A549 (cell line): Measurements from ENCODE around the gene KCNQ1. TPM values are rescaled to one million over a fixed set of nuclear protein-coding genes. Genes with fewer than 3 reads are reported as not detected.

Source experiments
- ATAC-seq, 2 experiments: fragments of 200-7000 bp in 1 of 2; fragments of >200 bp in 1 of 2; cut with Nextera tagmentation in 1 of 2; cut with Tn5 transposase in 1 of 2; 3 replicates each; pipeline versions ENCODE4 v1.8.0 to v1.9.1; 2018 to 2020; ENCODE audit warnings: mild to moderate bottlenecking in 1 of 2, moderate library complexity in 1 of 2
- CTCF ChIA-PET: fragments of 300-600 bp; sonication (Branson Sonifier 250); formaldehyde crosslinking; extraction: SDS; loops from one replicate; lab custom pipeline; 2021; ENCODE audit warnings: antibody characterized with exemption, inconsistent platforms; lab: Yijun Ruan, JAX
- POLR2A ChIA-PET: fragments of 350-600 bp; formaldehyde crosslinking; extraction: SDS; loops from one replicate; lab custom pipeline; 2021; ENCODE audit warnings: antibody characterized with exemption, inconsistent platforms; lab: Yijun Ruan, JAX
- DNase-seq, 2 experiments: peaks; one replicate each; pipeline versions ENCODE4 v3.0.0 to v3.0.0-alpha.2; 2011 to 2016; ENCODE audit warnings: low read depth in 1 of 2, low spot score in 1 of 2
- FAIRE-seq: peaks from 2 replicates; lab custom pipeline; 2011; peaks lifted over from hg19 to GRCh38; lab: Jason Lieb, UNC
- H3K27ac ChIP-seq, 2 experiments: fragments of >200 bp; sonication (Bioruptor Twin); formaldehyde crosslinking; 3 replicates each; pipeline ENCODE4 v1.5.1; 2016 to 2017
- H3K4me1 ChIP-seq: fragments of >200 bp; sonication (Bioruptor Twin); formaldehyde crosslinking; 3 replicates; pipeline ENCODE4 v1.6.1; 2016
- H3K4me2 ChIP-seq: fragments of >200 bp; sonication (Bioruptor Twin); formaldehyde crosslinking; 3 replicates; pipeline ENCODE4 v1.6.1; 2016
- H3K4me3 ChIP-seq: fragments of >200 bp; sonication (Bioruptor Twin); formaldehyde crosslinking; 3 replicates; pipeline ENCODE4 v1.5.1; 2016
- H3K9me3 ChIP-seq: fragments of >200 bp; sonication (Bioruptor Twin); formaldehyde crosslinking; 3 replicates; pipeline ENCODE4 v1.6.1; 2016
- BHLHE40 ChIP-seq: IDR thresholded peaks from 2 replicates; pipeline ENCODE4 v1.6.1; 2012; ENCODE audit warnings: low read depth, low read length, inconsistent platforms
- CHD2 ChIP-seq: fragments of 150-350 bp; IDR thresholded peaks from 2 replicates; pipeline ENCODE4 v1.6.1; 2014; ENCODE audit warnings: low read length; ENCODE audit not compliant: partially characterized antibody
- CHD4 ChIP-seq: fragments of 200-600 bp; sonication (generic); IDR thresholded peaks from 2 replicates; pipeline ENCODE4 v1.6.1; 2016; ENCODE audit warnings: antibody characterized with exemption, mild to moderate bottlenecking, borderline replicate concordance
- E2F6 ChIP-seq: IDR thresholded peaks from 2 replicates; pipeline ENCODE4 v1.6.1; 2012; ENCODE audit warnings: low read depth, borderline replicate concordance
- EHMT2 ChIP-seq: fragments of 200-600 bp; sonication (generic); IDR thresholded peaks from 2 replicates; pipeline ENCODE4 v1.6.1; 2016; ENCODE audit warnings: antibody characterized with exemption, low read depth, mild to moderate bottlenecking, moderate library complexity
- ESRRA ChIP-seq: fragments of 150-350 bp; IDR thresholded peaks from 2 replicates; pipeline ENCODE4 v1.6.1; 2014; ENCODE audit warnings: mild to moderate bottlenecking, low read length, borderline replicate concordance
- FOSL2 ChIP-seq, 2 experiments: fragments of 450-650 bp in 1 of 2; fragments of >200 bp in 1 of 2; sonication (Bioruptor Twin) in 1 of 2; formaldehyde crosslinking; IDR thresholded peaks; 2 replicates each; pipeline versions ENCODE4 v1.5.0 to v1.6.1; 2016 to 2020; ENCODE audit warnings: mild to moderate bottlenecking in 1 of 2, moderate library complexity in 1 of 2
- GATA3 ChIP-seq: IDR thresholded peaks from 2 replicates; pipeline ENCODE4 v1.6.1; 2012; ENCODE audit warnings: borderline replicate concordance
- HOXB13 ChIP-seq: fragments of 250-450 bp; sonication (Bioruptor Pico); IDR thresholded peaks from 2 replicates; pipeline ENCODE4 v1.5.0; 2020; ENCODE audit warnings: low read depth, mild to moderate bottlenecking, moderate library complexity
- JUN ChIP-seq, 2 experiments: fragments of >200 bp; sonication (Bioruptor Twin); formaldehyde crosslinking; IDR thresholded peaks; 2 replicates in 1 of 2; 3 replicates in 1 of 2; pipeline ENCODE4 v1.6.1; 2016 to 2017
- JUNB ChIP-seq: fragments of >200 bp; sonication (Bioruptor Twin); formaldehyde crosslinking; IDR thresholded peaks from 2 replicates; pipeline ENCODE4 v1.6.1; 2016
- MAX ChIP-seq: IDR thresholded peaks from 2 replicates; pipeline ENCODE4 v1.6.1; 2012
- NPAS2 ChIP-seq: fragments of 250-450 bp; sonication (Bioruptor Pico); IDR thresholded peaks from 2 replicates; pipeline ENCODE4 v1.8.0; 2022; ENCODE audit warnings: mild to moderate bottlenecking, moderate library complexity, borderline replicate concordance
- POLR2A ChIP-seq: IDR thresholded peaks from 2 replicates; pipeline ENCODE4 v1.6.1; 2012; ENCODE audit warnings: mild to moderate bottlenecking, low read length
- POLR2AphosphoS2 ChIP-seq: conservative IDR thresholded peaks from 2 replicates; pipeline ENCODE4 v1.6.1; 2012; ENCODE audit warnings: low read length, improper control_type of control experiment, inconsistent platforms
- RAD21 ChIP-seq, 2 experiments: fragments of >200 bp in 1 of 2; sonication (Bioruptor Twin) in 1 of 2; formaldehyde crosslinking in 1 of 2; IDR thresholded peaks in 1 of 2; conservative IDR thresholded peaks in 1 of 2; 2 replicates in 1 of 2; 3 replicates in 1 of 2; pipeline ENCODE4 v1.6.1; 2012 to 2018; ENCODE audit warnings: inconsistent platforms in 1 of 2
- RCOR1 ChIP-seq: fragments of 150-350 bp; IDR thresholded peaks from 2 replicates; pipeline ENCODE4 v1.6.1; 2014; ENCODE audit warnings: antibody characterized with exemption, low read length, low read depth
- RNF2 ChIP-seq: fragments of 200-600 bp; sonication (generic); IDR thresholded peaks from 2 replicates; pipeline ENCODE4 v1.6.1; 2016; ENCODE audit warnings: low read depth, mild to moderate bottlenecking, antibody characterized with exemption, moderate library complexity, borderline replicate concordance
- SREBF2 ChIP-seq: fragments of 450-650 bp; IDR thresholded peaks from 2 replicates; pipeline ENCODE4 v1.6.1; 2014; ENCODE audit warnings: mild to moderate bottlenecking, moderate library complexity
- TFCP2L1 ChIP-seq: fragments of 250-450 bp; sonication (Bioruptor Pico); IDR thresholded peaks from 2 replicates; pipeline ENCODE4 v1.5.0; 2021; ENCODE audit warnings: mild to moderate bottlenecking
- WGBS: methylation state at CpG from one replicate; pipeline ENCODE4 v1.1.6; 2017; ENCODE audit errors: missing lambda C conversion rate; 5-methylcytosine and 5-hydroxymethylcytosine counted together
- polyA plus RNA-seq, 4 experiments: library from polyadenylated mRNA; depleted of rRNA in 3 of 4; stranded (reverse); fragments of >200 nt; fragmentation: RNase III in 1 of 4; extraction: RNeasy Plus Mini Kit Qiagen cat#74134 plus additional on column Dnase treatment in 1 of 4; gene quantifications; 2 replicates in 3 of 4; 3 replicates in 1 of 4; pipeline ENCODE4 v1.2.3, GENCODE V29; 2011 to 2017
- TF ChIP-seq, protein P1 (sequence below): fragments of >200 bp; sonication (Bioruptor Twin); formaldehyde crosslinking; IDR thresholded peaks from 3 replicates; pipeline ENCODE4 v1.5.1; 2016

The KCNQ1 gene
- polyA plus RNA-seq, 2 of the 4 experiments (the other 2 are of a cell fraction) = 0.14 to 0.17 TPM

- ATAC-seq = no peak
- ChIA-PET CTCF (interaction anchor here (0.9 kb wide), 1 partner anchor 154 kb away, joined by 3 read pairs; no protein-coding TSS in a partner anchor), POLR2A (no interaction called here)
- no peak overlapping the region for H3K27ac ChIP-seq
- H3K9me3 ChIP-seq = no peaks in the 10 kb centered on the region
- H3K4me3 ChIP-seq = no peak overlapping the region
- no peak for DNase-seq
- no peak overlapping the region for H3K4me2 ChIP-seq
- H3K4me1 ChIP-seq = no peaks in the 10 kb centered on the region
- 66% methylated on average over 21 of the region's 32 CpGs for WGBS
- no peak for TF ChIP-seq RCOR1
- no peak for TF ChIP-seq E2F6
- TF ChIP-seq FOSL2 (IDR thresholded peaks at IDR 0.05) = no peak
- TF ChIP-seq FOSL2 (CRISPR knock-in tag; IDR thresholded peaks at IDR 0.05) = no peak
- TF ChIP-seq, protein P1, sequence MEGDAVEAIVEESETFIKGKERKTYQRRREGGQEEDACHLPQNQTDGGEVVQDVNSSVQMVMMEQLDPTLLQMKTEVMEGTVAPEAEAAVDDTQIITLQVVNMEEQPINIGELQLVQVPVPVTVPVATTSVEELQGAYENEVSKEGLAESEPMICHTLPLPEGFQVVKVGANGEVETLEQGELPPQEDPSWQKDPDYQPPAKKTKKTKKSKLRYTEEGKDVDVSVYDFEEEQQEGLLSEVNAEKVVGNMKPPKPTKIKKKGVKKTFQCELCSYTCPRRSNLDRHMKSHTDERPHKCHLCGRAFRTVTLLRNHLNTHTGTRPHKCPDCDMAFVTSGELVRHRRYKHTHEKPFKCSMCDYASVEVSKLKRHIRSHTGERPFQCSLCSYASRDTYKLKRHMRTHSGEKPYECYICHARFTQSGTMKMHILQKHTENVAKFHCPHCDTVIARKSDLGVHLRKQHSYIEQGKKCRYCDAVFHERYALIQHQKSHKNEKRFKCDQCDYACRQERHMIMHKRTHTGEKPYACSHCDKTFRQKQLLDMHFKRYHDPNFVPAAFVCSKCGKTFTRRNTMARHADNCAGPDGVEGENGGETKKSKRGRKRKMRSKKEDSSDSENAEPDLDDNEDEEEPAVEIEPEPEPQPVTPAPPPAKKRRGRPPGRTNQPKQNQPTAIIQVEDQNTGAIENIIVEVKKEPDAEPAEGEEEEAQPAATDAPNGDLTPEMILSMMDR = no peak
- no peak for TF ChIP-seq CHD4
- no peak for TF ChIP-seq BHLHE40
- no peak for TF ChIP-seq POLR2AphosphoS2
- TF ChIP-seq RNF2 = no peak
- no peak for TF ChIP-seq TFCP2L1
- no peak for TF ChIP-seq JUNB
- TF ChIP-seq MAX = no peak
- no peak for TF ChIP-seq JUN (IDR thresholded peaks at IDR 0.05)
- no peak for TF ChIP-seq ESRRA
- TF ChIP-seq, all 56 proteins: peak for 0
- no peak for FAIRE-seq
These were observed 289.6 kb downstream of the KCNQ1 start for GRCh38 chr11:2734181-2735052.

- FAIRE-seq (no peak), DNase-seq (no peak), ATAC-seq (no peak)
- Histone ChIP-seq H3K9me3 (no peaks in the 10 kb centered on the region), H3K4me2 (no peak overlapping the region), H3K27ac (no peak overlapping the region), H3K4me1 (no peaks in the 10 kb centered on the region)
- TF ChIP-seq POLR2AphosphoS2 (no peak), RAD21 (conservative IDR thresholded peaks at IDR 0.05 in 1 of 2, IDR thresholded peaks at IDR 0.05 in 1 of 2) (no peak), GATA3 (no peak), HOXB13 (no peak), EHMT2 (no peak), CHD2 (no peak), NPAS2 (CRISPR knock-in tag) (no peak), SREBF2 (no peak), POLR2A (no peak)
- TF ChIP-seq, all 56 proteins: peak for 0
- ChIA-PET CTCF (no interaction called here), POLR2A (no interaction called here)
- WGBS = 77% methylated on average over 6 of the region's 12 CpGs
- H3K4me3 ChIP-seq = no peak overlapping the region
These were observed 290.3 kb downstream of the KCNQ1 start for GRCh38 chr11:2735053-2735589.
